GM19372 (cell line): Measurements from ENCODE around the gene QPCTL.
"Not testable (repeated sequence)": the region's sequence is repeated elsewhere in the genome, so short reads cannot be mapped to it uniquely, and the experiment has no call there.

Source experiments
- ATAC-seq: cut with Tn5 transposase; IDR thresholded peaks from one replicate; pipeline ENCODE4 v1.9.1; 2021; ENCODE audit warnings: mild to moderate bottlenecking, low read depth, moderate library complexity; ENCODE audit not compliant: unreplicated experiment

QPCTL gene

GRCh38 chr19:45716359-45717130, 24.1 kb downstream of the QPCTL start:
- no peak for ATAC-seq

- ATAC-seq = peak; percentile 95
These were observed 24.9 kb downstream of the QPCTL start for GRCh38 chr19:45717131-45717982.

- no peak for ATAC-seq
These were observed 25.7 kb downstream of the QPCTL start for GRCh38 chr19:45717983-45718650.

- not testable (repeated sequence) for ATAC-seq
These were observed 27.6 kb downstream of the QPCTL start for GRCh38 chr19:45720065-45720464.

- ATAC-seq = not testable (repeated sequence)
These were observed 36.2 kb downstream of the QPCTL start for GRCh38 chr19:45728683-45729082.

GRCh38 chr19:45729800-45730290, 37.4 kb downstream of the QPCTL start:
- ATAC-seq = no peak

- peak; percentile 96 for ATAC-seq
These were observed 38.2 kb downstream of the QPCTL start, which contains the start of gene FBXO46 for GRCh38 chr19:45730368-45731288. TSS of gene FBXO46 (minus strand) at chr19:45730896. CDS start at chr19:45713495, 17,401 bp downstream.

- no peak for ATAC-seq
These were observed 40.8 kb downstream of the QPCTL start, which contains the start of gene MEIOSIN for GRCh38 chr19:45733160-45733810. TSS of gene MEIOSIN (plus strand) at chr19:45733439. CDS start at chr19:45735377, 1,938 bp downstream.

GRCh38 chr19:45739498-45740439, 47.3 kb downstream of the QPCTL start:
- ATAC-seq = no peak

GRCh38 chr19:45742969-45743368, 50.5 kb downstream of the QPCTL start:
- ATAC-seq = no peak

GRCh38 chr19:45745606-45746005, 53.1 kb downstream of the QPCTL start:
- no peak for ATAC-seq

- no peak for ATAC-seq
These were observed 54.4 kb downstream of the QPCTL start for GRCh38 chr19:45746866-45747265.

GRCh38 chr19:45747513-45747912, 55.0 kb downstream of the QPCTL start:
- no peak for ATAC-seq

- not testable (repeated sequence) for ATAC-seq
These were observed 59.0 kb downstream of the QPCTL start for GRCh38 chr19:45751483-45751882.

- ATAC-seq = no peak
These were observed 60.2 kb downstream of the QPCTL start for GRCh38 chr19:45752639-45753038.

GRCh38 chr19:45753548-45753947, 61.1 kb downstream of the QPCTL start:
- no peak for ATAC-seq
